Inferior parietal cortex (tissue), 1 donor: ENCODE measurements around the gene RBMS1.
A peak's percentile ranks its signal among the peaks of the same experiment; 100 is the strongest.
"Not testable (repeated sequence)": the region's sequence is repeated elsewhere in the genome, so short reads cannot be mapped to it uniquely, and the experiment has no call there.

Experiments used
- DNase-seq: peaks from one replicate; pipeline ENCODE4 v3.0.0-alpha.2; 2016; ENCODE audit errors: extremely low spot score

RBMS1 gene

GRCh38 chr2:160434254-160434948, 59.2 kb downstream of the RBMS1 start:
- DNase-seq, result no peak

GRCh38 chr2:160433466-160434140, 60.0 kb downstream of the RBMS1 start:
- DNase-seq, result no peak

- DNase-seq, result no peak
Measured at GRCh38 chr2:160432633-160433032, 61.0 kb downstream of the RBMS1 start.

GRCh38 chr2:160431441-160431840, 62.2 kb downstream of the RBMS1 start:
- DNase-seq, result no peak

- no peak for DNase-seq
Measured at GRCh38 chr2:160430001-160430344, 63.6 kb downstream of the RBMS1 start.

GRCh38 chr2:160429248-160430000, 64.2 kb downstream of the RBMS1 start:
- peak; percentile 80 for DNase-seq

GRCh38 chr2:160428405-160428763, 65.2 kb downstream of the RBMS1 start:
- DNase-seq, result no peak

GRCh38 chr2:160427629-160428404, 65.8 kb downstream of the RBMS1 start:
- no peak for DNase-seq

- DNase-seq, result no peak
Measured at GRCh38 chr2:160426604-160427003, 67.0 kb downstream of the RBMS1 start.

GRCh38 chr2:160425434-160426151, 68.0 kb downstream of the RBMS1 start:
- DNase-seq, result no peak

- no peak for DNase-seq
Measured at GRCh38 chr2:160423126-160423525, 70.5 kb downstream of the RBMS1 start.

- DNase-seq, result not testable (repeated sequence)
Measured at GRCh38 chr2:160421646-160422501, 71.7 kb downstream of the RBMS1 start.

GRCh38 chr2:160420711-160421110, 72.9 kb downstream of the RBMS1 start:
- DNase-seq, result no peak

- DNase-seq, result no peak
Measured at GRCh38 chr2:160419776-160420505, 73.7 kb downstream of the RBMS1 start.

- DNase-seq, result no peak
Measured at GRCh38 chr2:160418853-160419252, 74.8 kb downstream of the RBMS1 start.

- no peak for DNase-seq
Measured at GRCh38 chr2:160418398-160418765, 75.2 kb downstream of the RBMS1 start.

GRCh38 chr2:160417745-160418397, 75.7 kb downstream of the RBMS1 start:
- DNase-seq, result no peak

- DNase-seq, result no peak
Measured at GRCh38 chr2:160415991-160416390, 77.6 kb downstream of the RBMS1 start.

GRCh38 chr2:160411955-160412354, 81.7 kb downstream of the RBMS1 start:
- DNase-seq, result no peak
